Gastrocnemius medialis (tissue), 4 donors: Measurements from ENCODE around the gene PRKCE. TPM values are rescaled to one million over a fixed set of nuclear protein-coding genes. Genes with fewer than 3 reads are reported as not detected.
"Not testable (repeated sequence)": the region's sequence is repeated elsewhere in the genome, so short reads cannot be mapped to it uniquely, and the experiment has no call there.

ENCODE experiments used
- ATAC-seq, 2 donors: fragments of 150-250 bp; one replicate each; pipeline ENCODE4 v1.9.1; 2016
- DNase-seq, 2 donors: peaks; one replicate each; pipeline ENCODE4 v3.0.0-alpha.2; 2019
- H3K27ac ChIP-seq, 4 donors: fragments of 200-600 bp; sonication (generic); 1 replicate in 1 of 4; 2 replicates in 3 of 4; pipeline ENCODE4 v1.5.1; 2016 to 2018; ENCODE audit warnings: mild to moderate bottlenecking in 2 of 4, moderate library complexity in 1 of 4
- H3K27me3 ChIP-seq, 3 donors: fragments of 200-600 bp; sonication (generic) in 2 of 3; 1 replicate in 1 of 3; 2 replicates in 2 of 3; pipeline versions ENCODE4 v1.5.1 to v1.6.0; 2016 to 2019; ENCODE audit warnings: mild to moderate bottlenecking in 1 of 3, moderate library complexity in 1 of 3
- H3K36me3 ChIP-seq, 2 donors: fragments of 200-600 bp; sonication (generic) in 1 of 2; one replicate each; pipeline ENCODE4 v1.5.1; 2017 to 2018
- H3K4me1 ChIP-seq, 2 donors: fragments of 200-600 bp; sonication (generic) in 1 of 2; one replicate each; pipeline ENCODE4 v1.5.1; 2016 to 2017; ENCODE audit warnings: mild to moderate bottlenecking in 2 of 2
- H3K4me3 ChIP-seq, 4 donors: fragments of 200-600 bp; sonication (generic) in 3 of 4; 1 replicate in 1 of 4; 2 replicates in 3 of 4; pipeline ENCODE4 v1.5.1; 2016 to 2019; ENCODE audit warnings: mild to moderate bottlenecking in 2 of 4
- H3K9me3 ChIP-seq, 3 donors: fragments of 200-600 bp; sonication (generic) in 2 of 3; 1 replicate in 1 of 3; 2 replicates in 2 of 3; pipeline ENCODE4 v1.5.1; 2016 to 2019
- CTCF ChIP-seq, 5 experiments: fragments of 450-650 bp in 3 of 5; fragments of 200-600 bp in 2 of 5; sonication (generic) in 2 of 5; IDR thresholded peaks in 4 of 5; conservative IDR thresholded peaks in 1 of 5; 1 replicate in 4 of 5; 2 replicates in 1 of 5; pipeline ENCODE4 v1.5.1; 2016 to 2019; ENCODE audit warnings: antibody characterized with exemption in 5 of 5, mild to moderate bottlenecking in 3 of 5, moderate library complexity in 3 of 5
- POLR2A ChIP-seq, 2 donors: fragments of 450-650 bp; IDR thresholded peaks; one replicate each; pipeline ENCODE4 v1.6.1; 2017; ENCODE audit warnings: antibody characterized with exemption in 2 of 2, mild to moderate bottlenecking in 2 of 2, moderate library complexity in 2 of 2
- in situ Hi-C, 4 donors: fragments of 200-750 bp; cut with MboI; loops; one replicate each; pipeline versions ENCODE4 v1.15.0 to v1.8.0; 2017; ENCODE audit warnings: low sequenced_read_pairs in 4 of 4
- intact Hi-C: fragments of 100-400 bp; cut with DNase I; formaldehyde crosslinking; loops from one replicate; pipeline ENCODE4 v1.15.1; 2023; ENCODE audit warnings: low total_unique reads
- total RNA-seq, 4 donors: library from RNA; depleted of rRNA; stranded (reverse); fragments of >200 nt; gene quantifications; one replicate each; pipeline versions ENCODE4 v1.1.0 to v1.2.3, GENCODE V29; 2016

The PRKCE gene
- total RNA-seq, 4 donors from 2014 or later: 5.8 to 28.9 (median 11.8) TPM

- ATAC-seq (no peak), DNase-seq (no peak)
- H3K36me3 ChIP-seq: no peaks in the 10 kb centered on the region
- intact Hi-C loops: no loop called here
- no peaks in the 10 kb centered on the region for H3K27me3 ChIP-seq
- in situ Hi-C loops: no loop called here
- TF ChIP-seq POLR2A (IDR thresholded peaks at IDR 0.05) (no peak), CTCF (IDR thresholded peaks at IDR 0.05 in 4 of 5, conservative IDR thresholded peaks at IDR 0.05 in 1 of 5) (no peak)
- no peak overlapping the region for H3K4me3 ChIP-seq
- H3K4me1 ChIP-seq: peaks cover 11 to 21% of the 10 kb centered on the region in 2 donors
- no peak overlapping the region for H3K27ac ChIP-seq
- H3K9me3 ChIP-seq: no peaks in the 10 kb centered on the region
Measured at GRCh38 chr2:45714679-45715078, 63.2 kb downstream of the PRKCE start.

- no peaks in the 10 kb centered on the region for H3K36me3 ChIP-seq
- no peaks in the 10 kb centered on the region for H3K27me3 ChIP-seq
- no peak overlapping the region for H3K27ac ChIP-seq
- TF ChIP-seq POLR2A (IDR thresholded peaks at IDR 0.05) (no peak), CTCF (IDR thresholded peaks at IDR 0.05 in 4 of 5, conservative IDR thresholded peaks at IDR 0.05 in 1 of 5) (no peak)
- intact Hi-C loops (no loop called here), in situ Hi-C loops (no loop called here)
- no peaks in the 10 kb centered on the region for H3K9me3 ChIP-seq
- ATAC-seq: no peak
- no peak overlapping the region for H3K4me3 ChIP-seq
- peaks cover 7 to 17% of the 10 kb centered on the region in 2 donors for H3K4me1 ChIP-seq
- DNase-seq: no peak
Measured at GRCh38 chr2:45715601-45716379, 64.3 kb downstream of the PRKCE start.

DNA sequence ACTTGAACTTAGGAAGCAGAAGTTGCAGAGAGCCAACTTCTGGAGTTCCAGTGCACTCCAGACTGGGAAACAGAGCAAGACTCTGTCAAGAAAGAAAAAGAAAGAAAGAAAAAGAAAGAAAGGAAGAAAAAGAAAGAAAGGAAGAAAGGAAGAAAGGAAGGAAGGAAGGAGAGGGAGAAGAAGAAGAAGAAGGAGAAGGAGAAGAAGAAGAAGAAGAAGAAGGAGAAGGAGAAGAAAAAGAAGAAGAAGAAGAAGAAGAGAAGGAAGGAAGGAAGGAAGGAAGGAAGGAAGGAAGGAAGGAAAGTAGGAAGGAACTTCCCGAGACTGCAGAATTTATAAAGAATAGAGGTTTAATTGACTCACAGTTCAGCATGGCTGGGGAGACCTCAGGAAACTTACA is 65.0 kb downstream of the PRKCE start:
- intact Hi-C loops, H3K9me3 ChIP-seq, H3K27ac ChIP-seq, H3K4me3 ChIP-seq, in situ Hi-C loops, H3K36me3 ChIP-seq, H3K27me3 ChIP-seq, DNase-seq, ATAC-seq: not testable (repeated sequence)
- H3K4me1 ChIP-seq: peaks cover 5 to 13% of the 10 kb centered on the region in 2 donors

GRCh38 chr2:45716915-45717314 is 65.4 kb downstream of the PRKCE start:
- no peaks in the 10 kb centered on the region for H3K36me3 ChIP-seq
- H3K27ac ChIP-seq: no peak overlapping the region
- H3K9me3 ChIP-seq: no peaks in the 10 kb centered on the region
- ATAC-seq: no peak
- in situ Hi-C loops: no loop called here
- peaks cover under 1 to 8% of the 10 kb centered on the region in 2 donors for H3K4me1 ChIP-seq
- no peak for DNase-seq
- intact Hi-C loops: no loop called here
- H3K4me3 ChIP-seq: no peak overlapping the region
- no peaks in the 10 kb centered on the region for H3K27me3 ChIP-seq
- TF ChIP-seq CTCF (IDR thresholded peaks at IDR 0.05 in 4 of 5, conservative IDR thresholded peaks at IDR 0.05 in 1 of 5) (no peak), POLR2A (IDR thresholded peaks at IDR 0.05) (no peak)

- H3K9me3 ChIP-seq: no peaks in the 10 kb centered on the region
- H3K27ac ChIP-seq: no peak overlapping the region
- H3K27me3 ChIP-seq: no peaks in the 10 kb centered on the region
- DNase-seq: no peak
- intact Hi-C loops: no loop called here
- H3K36me3 ChIP-seq: no peaks in the 10 kb centered on the region
- ATAC-seq: no peak
- TF ChIP-seq POLR2A (IDR thresholded peaks at IDR 0.05): no peak
- no peak for TF ChIP-seq CTCF (IDR thresholded peaks at IDR 0.05 in 4 of 5, conservative IDR thresholded peaks at IDR 0.05 in 1 of 5)
- no peak overlapping the region for H3K4me3 ChIP-seq
- in situ Hi-C loops: no loop called here
- H3K4me1 ChIP-seq: peaks cover 7 to 13% of the 10 kb centered on the region in 2 donors
Measured at GRCh38 chr2:45720210-45720609, 68.7 kb downstream of the PRKCE start.
